Adrenal gland (tissue), 5 donors: Measurements from ENCODE around the gene ZNF608.

ENCODE experiments used
- CTCF ChIP-seq, 6 experiments: fragments of 450-650 bp in 4 of 6; fragments of 200-600 bp in 2 of 6; sonication (generic) in 1 of 6; IDR thresholded peaks; 1 replicate in 5 of 6; 2 replicates in 1 of 6; pipeline versions ENCODE4 v1.5.1 to v1.8.0; 2016 to 2021; ENCODE audit warnings: antibody characterized with exemption in 6 of 6, mild to moderate bottlenecking in 2 of 6, moderate library complexity in 1 of 6
- POLR2A ChIP-seq, 2 donors: fragments of 450-650 bp; IDR thresholded peaks; one replicate each; pipeline ENCODE4 v1.6.1; 2017; ENCODE audit warnings: antibody characterized with exemption in 2 of 2, mild to moderate bottlenecking in 2 of 2, moderate library complexity in 1 of 2
- donor health status: DM: no; HTN: no; CAD: no.

- TF ChIP-seq CTCF (IDR thresholded peaks at IDR 0.05) (no peak), POLR2A (IDR thresholded peaks at IDR 0.05) (no peak)
Measured at GRCh38 chr5:124718380-124718789, 28.1 kb downstream of the ZNF608 start.
